Epithelial cell of esophagus (primary cell): ENCODE results near the gene SLC6A6.

Experiments
- DNase-seq: peaks from one replicate; pipeline ENCODE4 v3.0.0; 2010; ENCODE audit warnings: low read depth
- H3K4me3 ChIP-seq: 2 replicates; pipeline ENCODE4 v1.5.1; 2011; ENCODE audit warnings: mild to moderate bottlenecking, low read length, control low read depth
- TF ChIP-seq, protein P1 (sequence below): IDR thresholded peaks from 2 replicates; pipeline ENCODE4 v1.5.1; 2011; ENCODE audit warnings: low read depth, mild to moderate bottlenecking, low read length, control low read depth, inconsistent platforms; ENCODE audit not compliant: insufficient read depth; ENCODE audit errors: missing control alignments

Gene SLC6A6

DNA sequence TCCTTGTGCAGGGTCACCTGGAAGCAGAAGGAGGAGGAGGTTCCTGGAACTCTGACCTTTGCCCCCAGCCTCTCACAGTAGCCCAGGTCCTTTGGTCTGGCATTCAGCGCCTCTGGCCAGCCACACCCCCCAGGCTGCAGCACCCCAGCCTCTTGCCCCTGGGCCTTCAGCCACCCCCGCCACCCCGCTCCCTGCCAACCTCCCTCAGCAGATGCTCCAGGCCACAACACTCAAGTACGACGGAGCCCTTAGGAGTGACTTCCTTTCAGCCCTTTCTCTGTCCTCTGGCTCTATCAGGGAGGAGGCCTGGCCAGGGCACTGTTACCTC, 92.5 kb downstream of the SLC6A6 start:
- H3K4me3 ChIP-seq, result no peak overlapping the region
- no peak for DNase-seq
- TF ChIP-seq, protein P1, sequence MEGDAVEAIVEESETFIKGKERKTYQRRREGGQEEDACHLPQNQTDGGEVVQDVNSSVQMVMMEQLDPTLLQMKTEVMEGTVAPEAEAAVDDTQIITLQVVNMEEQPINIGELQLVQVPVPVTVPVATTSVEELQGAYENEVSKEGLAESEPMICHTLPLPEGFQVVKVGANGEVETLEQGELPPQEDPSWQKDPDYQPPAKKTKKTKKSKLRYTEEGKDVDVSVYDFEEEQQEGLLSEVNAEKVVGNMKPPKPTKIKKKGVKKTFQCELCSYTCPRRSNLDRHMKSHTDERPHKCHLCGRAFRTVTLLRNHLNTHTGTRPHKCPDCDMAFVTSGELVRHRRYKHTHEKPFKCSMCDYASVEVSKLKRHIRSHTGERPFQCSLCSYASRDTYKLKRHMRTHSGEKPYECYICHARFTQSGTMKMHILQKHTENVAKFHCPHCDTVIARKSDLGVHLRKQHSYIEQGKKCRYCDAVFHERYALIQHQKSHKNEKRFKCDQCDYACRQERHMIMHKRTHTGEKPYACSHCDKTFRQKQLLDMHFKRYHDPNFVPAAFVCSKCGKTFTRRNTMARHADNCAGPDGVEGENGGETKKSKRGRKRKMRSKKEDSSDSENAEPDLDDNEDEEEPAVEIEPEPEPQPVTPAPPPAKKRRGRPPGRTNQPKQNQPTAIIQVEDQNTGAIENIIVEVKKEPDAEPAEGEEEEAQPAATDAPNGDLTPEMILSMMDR, result no peak

DNA sequence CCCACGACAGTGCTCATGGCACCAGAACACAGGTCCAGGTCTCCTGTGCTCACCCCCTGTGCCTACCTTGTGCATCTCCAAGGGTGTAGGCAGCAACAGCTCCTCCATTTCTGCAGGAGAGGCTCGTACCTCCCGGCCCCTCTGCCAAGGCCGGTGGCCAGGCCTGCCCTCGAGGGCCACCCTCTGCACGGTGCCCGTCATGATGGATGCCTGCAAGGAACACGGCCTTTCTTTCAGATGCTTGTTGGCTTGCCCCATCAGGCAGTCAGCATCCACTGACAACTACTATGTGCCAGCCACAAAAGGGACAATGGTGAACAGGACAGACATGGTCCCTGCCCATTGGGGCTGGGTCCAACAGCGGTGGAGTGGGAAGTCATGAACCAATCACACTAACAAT, 93.9 kb downstream of the SLC6A6 start:
- no peak overlapping the region for H3K4me3 ChIP-seq
- DNase-seq, result no peak
- TF ChIP-seq, protein P1, result no peak

DNA sequence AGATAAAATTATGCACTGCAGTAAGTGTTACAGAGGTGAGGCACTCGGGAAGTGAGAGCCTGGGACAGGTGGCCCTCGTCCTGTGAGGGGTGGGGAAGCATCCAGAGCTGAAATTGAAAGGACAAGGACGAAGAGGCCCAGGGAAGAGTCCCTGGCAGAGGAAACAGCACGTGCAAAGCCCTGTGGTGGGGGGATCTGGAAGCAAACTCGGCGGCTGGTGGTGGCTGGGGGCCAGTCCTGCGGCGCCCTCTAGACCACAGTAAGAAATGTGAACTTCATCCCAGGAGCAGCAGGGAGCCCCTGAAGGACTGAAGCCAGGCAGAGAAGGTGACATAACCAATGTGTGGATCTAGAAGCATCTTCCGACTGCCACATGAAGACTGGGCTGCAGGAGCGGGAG, 94.9 kb downstream of the SLC6A6 start:
- no peak for DNase-seq
- no peak overlapping the region for H3K4me3 ChIP-seq
- TF ChIP-seq, protein P1, result no peak

- H3K4me3 ChIP-seq, result no peak overlapping the region
- DNase-seq, result no peak
- TF ChIP-seq, protein P1, result no peak
Measured at GRCh38 chr3:14502472-14502871, 100.1 kb downstream of the SLC6A6 start.

- no peak overlapping the region for H3K4me3 ChIP-seq
- DNase-seq, result no peak
- TF ChIP-seq, protein P1, result no peak
Measured at GRCh38 chr3:14503033-14503705, 100.8 kb downstream of the SLC6A6 start.

DNA sequence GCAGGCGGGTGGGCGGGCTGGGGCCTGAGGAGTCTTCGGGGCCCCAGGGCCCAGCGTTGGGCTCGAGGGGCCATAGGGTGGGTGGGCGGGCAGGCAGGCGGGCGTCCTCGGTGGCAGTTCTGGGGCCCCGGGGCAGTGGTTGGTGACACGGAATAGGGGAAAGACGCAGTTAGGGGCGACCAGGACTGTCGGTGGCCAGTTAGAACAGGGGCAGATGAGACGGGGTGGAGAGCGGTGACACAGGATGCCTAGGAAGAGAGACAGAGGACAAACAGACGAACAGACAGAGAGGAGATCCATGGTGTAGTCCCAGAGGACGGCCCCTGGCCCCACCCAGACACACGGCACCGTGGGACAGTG, 101.3 kb downstream of the SLC6A6 start:
- no peak for DNase-seq
- no peak overlapping the region for H3K4me3 ChIP-seq
- TF ChIP-seq, protein P1, result no peak
